ENCODE results near the gene EFCAB8. TPM values are rescaled to one million over a fixed set of nuclear protein-coding genes. Genes with fewer than 3 reads are reported as not detected.

The EFCAB8 gene
- total RNA-seq, 2 donors from 2014 or later: 1.7 to 2.7 TPM

GRCh38 chr20:32963176-32963575 is 104.5 kb downstream of the EFCAB8 start:
- Mint-ChIP-seq H3K27me3 (ENCODE audit: low read depth) (no peaks in the 10 kb centered on the region), H3K4me3 (no peak overlapping the region), H3K27ac (no peak overlapping the region), H3K4me1 (ENCODE audit: low read depth) (peaks cover 63% of the 10 kb centered on the region), H3K9me3 (peaks cover under 1 to 5% of the 10 kb centered on the region in 2 donors), H3K36me3 (ENCODE audit: insufficient read depth in 2 of 2) (peaks cover 0 to under 1% of the 10 kb centered on the region in 2 donors)
- DNase-seq (no peak), ATAC-seq (replicated peaks in 1 of 2) (no peak)

DNA sequence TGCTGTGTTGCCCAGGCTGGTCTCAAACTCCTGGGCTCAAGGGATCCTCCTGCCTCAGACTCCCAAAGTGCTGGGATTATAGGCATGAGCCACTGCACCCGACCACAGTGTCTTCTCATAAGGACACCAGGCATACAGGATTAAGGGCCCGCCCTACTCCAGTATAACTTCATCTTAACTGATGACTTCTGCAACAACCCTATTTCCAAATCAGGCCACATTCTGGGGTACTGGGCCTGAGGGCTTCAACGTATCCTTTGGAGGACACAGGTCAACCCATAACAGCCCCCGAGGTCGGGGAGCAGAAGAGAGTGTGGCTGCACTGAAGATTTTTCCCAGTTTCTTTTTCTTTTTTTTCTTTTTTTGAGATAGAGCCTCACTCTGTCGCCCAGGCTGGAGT is 105.9 kb downstream of the EFCAB8 start:
- no peaks in the 10 kb centered on the region for H3K36me3 Mint-ChIP-seq (ENCODE audit: insufficient read depth in 2 of 2)
- H3K4me1 Mint-ChIP-seq (ENCODE audit: low read depth): peaks cover 77% of the 10 kb centered on the region
- H3K4me3 Mint-ChIP-seq: no peak overlapping the region
- DNase-seq: no peak
- peaks cover 0 to 2% of the 10 kb centered on the region in 2 donors for H3K9me3 Mint-ChIP-seq
- no peaks in the 10 kb centered on the region for H3K27me3 Mint-ChIP-seq (ENCODE audit: low read depth)
- no peak overlapping the region for H3K27ac Mint-ChIP-seq
- ATAC-seq (replicated peaks in 1 of 2): no peak

- H3K9me3 Mint-ChIP-seq: peaks cover 0 to 2% of the 10 kb centered on the region in 2 donors
- no peaks in the 10 kb centered on the region for H3K27me3 Mint-ChIP-seq (ENCODE audit: low read depth)
- peak overlapping the region; percentile 70 for H3K27ac Mint-ChIP-seq
- H3K36me3 Mint-ChIP-seq (ENCODE audit: insufficient read depth in 2 of 2): no peaks in the 10 kb centered on the region
- ATAC-seq (replicated peaks in 1 of 2) (no peak), DNase-seq (no peak)
- no peak overlapping the region for H3K4me3 Mint-ChIP-seq
- peaks cover 82% of the 10 kb centered on the region for H3K4me1 Mint-ChIP-seq (ENCODE audit: low read depth)
Measured at GRCh38 chr20:32965115-32965514, 106.4 kb downstream of the EFCAB8 start.

DNA sequence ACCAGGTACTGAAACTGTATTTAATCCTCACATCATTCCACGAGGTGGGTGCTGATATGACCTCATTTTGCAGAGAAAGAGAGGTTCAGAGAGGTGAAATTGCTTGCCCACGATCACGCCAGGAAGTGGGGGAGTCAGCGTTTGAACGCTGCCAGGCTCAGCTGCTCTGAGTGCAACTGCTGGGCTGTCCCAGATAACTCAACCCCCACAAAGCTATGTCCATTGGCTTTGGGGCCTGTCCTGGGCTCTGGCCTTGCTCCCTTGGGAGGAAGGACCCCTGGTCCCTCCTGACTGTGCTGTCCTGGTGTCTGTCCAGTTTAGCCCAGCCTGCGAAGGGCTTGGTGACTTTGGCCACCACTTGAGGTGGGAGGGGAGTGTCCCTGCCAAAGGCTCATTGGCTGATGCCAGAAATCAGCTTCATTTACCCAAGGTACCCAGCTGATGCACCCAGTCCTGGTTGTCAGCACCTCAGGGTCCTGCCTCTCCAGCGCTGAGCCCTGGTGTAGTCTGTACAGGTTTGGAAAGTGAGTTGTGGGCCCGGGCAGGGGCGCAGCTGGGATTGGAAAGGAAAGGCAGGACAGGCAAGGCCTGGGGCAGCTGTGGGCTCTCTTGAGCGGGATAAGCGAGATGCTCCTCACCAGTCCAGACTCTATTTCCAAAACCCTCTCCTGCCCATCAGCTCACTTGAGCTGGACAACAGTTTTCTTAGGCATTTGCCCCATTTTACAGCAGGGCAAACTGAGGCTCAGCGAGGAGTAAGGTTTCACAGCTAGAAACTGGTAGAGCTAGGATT is 107.1 kb downstream of the EFCAB8 start:
- Mint-ChIP-seq H3K36me3 (ENCODE audit: insufficient read depth in 2 of 2) (no peaks in the 10 kb centered on the region), H3K4me1 (ENCODE audit: low read depth) (peaks cover 84% of the 10 kb centered on the region), H3K9me3 (peaks cover 0 to 2% of the 10 kb centered on the region in 2 donors), H3K4me3 (peak overlapping the region; percentile 31 to 48), H3K27me3 (ENCODE audit: low read depth) (no peaks in the 10 kb centered on the region), H3K27ac (peak overlapping the region; percentile 70)
- peak in 1 of 2 donors; percentile 28 for DNase-seq
- no peak for ATAC-seq (replicated peaks in 1 of 2)

- H3K36me3 Mint-ChIP-seq (ENCODE audit: insufficient read depth in 2 of 2): no peaks in the 10 kb centered on the region
- ATAC-seq (replicated peaks in 1 of 2) (no peak), DNase-seq (peak in 1 of 2 donors; percentile 4)
- H3K4me3 Mint-ChIP-seq: peak overlapping the region; percentile 38 to 79
- peaks cover 81% of the 10 kb centered on the region for H3K4me1 Mint-ChIP-seq (ENCODE audit: low read depth)
- peak overlapping the region; percentile 67 for H3K27ac Mint-ChIP-seq
- H3K9me3 Mint-ChIP-seq: peaks cover 0 to 2% of the 10 kb centered on the region in 2 donors
- H3K27me3 Mint-ChIP-seq (ENCODE audit: low read depth): no peaks in the 10 kb centered on the region
Measured at GRCh38 chr20:32966382-32966781, 107.7 kb downstream of the EFCAB8 start.

GRCh38 chr20:32966881-32967781 is 108.4 kb downstream of the EFCAB8 start:
- Mint-ChIP-seq H3K27me3 (ENCODE audit: low read depth) (no peaks in the 10 kb centered on the region), H3K36me3 (ENCODE audit: insufficient read depth in 2 of 2) (no peaks in the 10 kb centered on the region), H3K9me3 (peaks cover 0 to 2% of the 10 kb centered on the region in 2 donors), H3K4me3 (peak overlapping the region; percentile 38 to 79), H3K4me1 (ENCODE audit: low read depth) (peaks cover 74% of the 10 kb centered on the region), H3K27ac (peak overlapping the region; percentile 86)
- peak; percentile 67 to 69 for ATAC-seq (replicated peaks in 1 of 2)
- DNase-seq: peak; percentile 79 to 85

GRCh38 chr20:32967961-32968457 is 109.3 kb downstream of the EFCAB8 start:
- H3K36me3 Mint-ChIP-seq (ENCODE audit: insufficient read depth in 2 of 2): no peaks in the 10 kb centered on the region
- DNase-seq (peak; percentile 61 to 74), ATAC-seq (replicated peaks in 1 of 2) (peak; percentile 21 to 40)
- H3K4me3 Mint-ChIP-seq: peak overlapping the region; percentile 38 to 79
- H3K9me3 Mint-ChIP-seq: peaks cover 0 to 2% of the 10 kb centered on the region in 2 donors
- peaks cover 72% of the 10 kb centered on the region for H3K4me1 Mint-ChIP-seq (ENCODE audit: low read depth)
- no peaks in the 10 kb centered on the region for H3K27me3 Mint-ChIP-seq (ENCODE audit: low read depth)
- H3K27ac Mint-ChIP-seq: peak overlapping the region; percentile 86

GRCh38 chr20:32968478-32969241 is 109.9 kb downstream of the EFCAB8 start:
- Mint-ChIP-seq H3K4me3 (peak overlapping the region; percentile 4 to 38), H3K9me3 (peaks cover 0 to 2% of the 10 kb centered on the region in 2 donors), H3K4me1 (ENCODE audit: low read depth) (peaks cover 72% of the 10 kb centered on the region), H3K27ac (peak overlapping the region; percentile 86), H3K36me3 (ENCODE audit: insufficient read depth in 2 of 2) (no peaks in the 10 kb centered on the region), H3K27me3 (ENCODE audit: low read depth) (no peaks in the 10 kb centered on the region)
- DNase-seq (peak; percentile 61 to 67), ATAC-seq (replicated peaks in 1 of 2) (peak; percentile 31 to 39)

GRCh38 chr20:32969356-32970114 is 110.8 kb downstream of the EFCAB8 start:
- H3K36me3 Mint-ChIP-seq (ENCODE audit: insufficient read depth in 2 of 2): no peaks in the 10 kb centered on the region
- peak overlapping the region; percentile 9 to 23 for H3K4me3 Mint-ChIP-seq
- H3K27ac Mint-ChIP-seq: peak overlapping the region; percentile 88
- no peaks in the 10 kb centered on the region for H3K27me3 Mint-ChIP-seq (ENCODE audit: low read depth)
- DNase-seq (no peak), ATAC-seq (replicated peaks in 1 of 2) (no peak)
- peaks cover 0 to 2% of the 10 kb centered on the region in 2 donors for H3K9me3 Mint-ChIP-seq
- peaks cover 76% of the 10 kb centered on the region for H3K4me1 Mint-ChIP-seq (ENCODE audit: low read depth)

GRCh38 chr20:32970115-32970972 is 111.6 kb downstream of the EFCAB8 start:
- peaks cover 80% of the 10 kb centered on the region for H3K4me1 Mint-ChIP-seq (ENCODE audit: low read depth)
- peaks cover 0 to 2% of the 10 kb centered on the region in 2 donors for H3K9me3 Mint-ChIP-seq
- no peaks in the 10 kb centered on the region for H3K36me3 Mint-ChIP-seq (ENCODE audit: insufficient read depth in 2 of 2)
- H3K27ac Mint-ChIP-seq: peak overlapping the region; percentile 88
- no peaks in the 10 kb centered on the region for H3K27me3 Mint-ChIP-seq (ENCODE audit: low read depth)
- H3K4me3 Mint-ChIP-seq: peak overlapping the region; percentile 9 to 23
- ATAC-seq (replicated peaks in 1 of 2) (no peak), DNase-seq (peak in 1 of 2 donors; percentile 8)

GRCh38 chr20:32970973-32971300 is 112.2 kb downstream of the EFCAB8 start:
- Mint-ChIP-seq H3K9me3 (peaks cover 0 to 2% of the 10 kb centered on the region in 2 donors), H3K27ac (no peak overlapping the region), H3K36me3 (ENCODE audit: insufficient read depth in 2 of 2) (no peaks in the 10 kb centered on the region), H3K27me3 (ENCODE audit: low read depth) (no peaks in the 10 kb centered on the region), H3K4me3 (peak overlapping the region in 1 of 2 donors; percentile 18), H3K4me1 (ENCODE audit: low read depth) (peaks cover 76% of the 10 kb centered on the region)
- DNase-seq (peak in 1 of 2 donors; percentile 27), ATAC-seq (replicated peaks in 1 of 2) (no peak)

All from activated T-cell treated with anti-CD3 and anti-CD28 coated beads, Interleukin-2, amount 50 U/mL, for 72 hours (primary cell).